ENCODE results near the gene PACRG. TPM values are rescaled to one million over a fixed set of nuclear protein-coding genes. Genes with fewer than 3 reads are reported as not detected.

PACRG gene
- total and polyA plus RNA-seq, 2 experiments from 2014 or later = 0.83 to 3.7 TPM

DNA sequence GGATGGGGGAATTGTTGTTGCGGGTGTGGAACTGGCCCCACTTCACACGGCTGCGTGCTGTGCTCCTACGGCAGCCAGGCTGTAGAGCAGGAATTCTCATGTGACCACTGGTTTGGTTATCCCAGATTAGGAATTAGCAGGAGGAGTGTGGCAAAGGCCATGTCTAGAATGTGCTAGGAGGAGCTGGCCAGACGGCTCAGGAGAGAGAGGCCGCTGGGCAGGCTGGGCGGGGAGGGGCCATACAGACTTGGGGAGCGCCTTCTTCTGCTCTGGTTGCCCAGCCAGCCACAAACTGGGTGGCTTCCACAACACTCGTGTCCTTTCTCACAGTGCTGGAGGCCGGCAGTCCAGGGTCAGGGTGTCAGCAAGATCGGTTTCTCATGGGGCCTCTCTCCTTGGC, 441.7 kb downstream of the PACRG start:
- Histone ChIP-seq H3K36me3 (no peaks in the 10 kb centered on the region), H3K9me3 (ENCODE audit: low read depth) (no peaks in the 10 kb centered on the region), H3K27me3 (no peaks in the 10 kb centered on the region), H3K4me1 (ENCODE audit: low read depth) (no peaks in the 10 kb centered on the region), H3K4me3 (no peak overlapping the region), H3K27ac (no peak overlapping the region)
- TF ChIP-seq, protein P1, sequence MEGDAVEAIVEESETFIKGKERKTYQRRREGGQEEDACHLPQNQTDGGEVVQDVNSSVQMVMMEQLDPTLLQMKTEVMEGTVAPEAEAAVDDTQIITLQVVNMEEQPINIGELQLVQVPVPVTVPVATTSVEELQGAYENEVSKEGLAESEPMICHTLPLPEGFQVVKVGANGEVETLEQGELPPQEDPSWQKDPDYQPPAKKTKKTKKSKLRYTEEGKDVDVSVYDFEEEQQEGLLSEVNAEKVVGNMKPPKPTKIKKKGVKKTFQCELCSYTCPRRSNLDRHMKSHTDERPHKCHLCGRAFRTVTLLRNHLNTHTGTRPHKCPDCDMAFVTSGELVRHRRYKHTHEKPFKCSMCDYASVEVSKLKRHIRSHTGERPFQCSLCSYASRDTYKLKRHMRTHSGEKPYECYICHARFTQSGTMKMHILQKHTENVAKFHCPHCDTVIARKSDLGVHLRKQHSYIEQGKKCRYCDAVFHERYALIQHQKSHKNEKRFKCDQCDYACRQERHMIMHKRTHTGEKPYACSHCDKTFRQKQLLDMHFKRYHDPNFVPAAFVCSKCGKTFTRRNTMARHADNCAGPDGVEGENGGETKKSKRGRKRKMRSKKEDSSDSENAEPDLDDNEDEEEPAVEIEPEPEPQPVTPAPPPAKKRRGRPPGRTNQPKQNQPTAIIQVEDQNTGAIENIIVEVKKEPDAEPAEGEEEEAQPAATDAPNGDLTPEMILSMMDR (IDR thresholded peaks at IDR 0.05; ENCODE audit: low read depth, low read length) = no peak
- no peak for DNase-seq (ENCODE audit: low read depth in 1 of 2, low spot score in 1 of 2)

DNA sequence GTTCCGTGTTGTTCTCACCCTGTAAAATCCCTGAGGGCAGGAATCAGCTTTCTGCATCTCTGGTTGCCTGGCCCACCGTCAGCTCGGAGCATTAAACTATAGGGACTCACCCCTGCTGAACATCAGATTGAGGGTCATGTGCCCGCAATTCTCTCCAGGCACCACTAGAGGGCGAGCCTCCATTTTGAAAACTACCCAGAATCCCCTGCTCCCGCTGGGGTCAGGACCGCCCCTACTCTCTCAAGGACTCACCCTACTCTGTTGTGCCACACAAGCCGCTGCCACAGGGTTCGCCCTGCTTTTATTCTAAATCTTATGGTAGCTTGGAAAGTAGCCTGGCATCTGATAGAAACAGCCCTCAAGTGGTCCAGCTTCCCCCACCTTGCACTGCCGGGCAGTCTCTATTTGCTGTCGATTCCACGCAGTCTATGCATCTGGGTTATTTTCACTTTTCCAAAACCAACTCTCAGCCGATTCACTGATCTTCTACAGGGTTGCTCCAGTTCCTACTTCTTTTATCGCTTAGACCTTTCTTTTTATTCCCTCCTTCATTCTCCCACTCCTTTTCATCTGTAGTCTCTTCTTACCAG, 442.6 kb downstream of the PACRG start:
- Histone ChIP-seq H3K36me3 (no peaks in the 10 kb centered on the region), H3K4me1 (ENCODE audit: low read depth) (no peaks in the 10 kb centered on the region), H3K27me3 (no peaks in the 10 kb centered on the region), H3K9me3 (ENCODE audit: low read depth) (no peaks in the 10 kb centered on the region), H3K27ac (no peak overlapping the region), H3K4me3 (no peak overlapping the region)
- TF ChIP-seq, protein P1 (IDR thresholded peaks at IDR 0.05; ENCODE audit: low read depth, low read length) = peak; percentile 64
- DNase-seq (ENCODE audit: low read depth in 1 of 2, low spot score in 1 of 2) = peak in 1 of 2 donors; percentile 19

- peaks cover 5% of the 10 kb centered on the region for H3K4me1 ChIP-seq (ENCODE audit: low read depth)
- H3K4me3 ChIP-seq = no peak overlapping the region
- no peak overlapping the region for H3K27ac ChIP-seq
- no peaks in the 10 kb centered on the region for H3K36me3 ChIP-seq
- no peaks in the 10 kb centered on the region for H3K9me3 ChIP-seq (ENCODE audit: low read depth)
- no peak for DNase-seq (ENCODE audit: low read depth in 1 of 2, low spot score in 1 of 2)
- TF ChIP-seq, protein P1 (IDR thresholded peaks at IDR 0.05; ENCODE audit: low read depth, low read length) = no peak
- H3K27me3 ChIP-seq = no peaks in the 10 kb centered on the region
Observed at GRCh38 chr6:163173741-163174140, 446.0 kb downstream of the PACRG start.

DNA sequence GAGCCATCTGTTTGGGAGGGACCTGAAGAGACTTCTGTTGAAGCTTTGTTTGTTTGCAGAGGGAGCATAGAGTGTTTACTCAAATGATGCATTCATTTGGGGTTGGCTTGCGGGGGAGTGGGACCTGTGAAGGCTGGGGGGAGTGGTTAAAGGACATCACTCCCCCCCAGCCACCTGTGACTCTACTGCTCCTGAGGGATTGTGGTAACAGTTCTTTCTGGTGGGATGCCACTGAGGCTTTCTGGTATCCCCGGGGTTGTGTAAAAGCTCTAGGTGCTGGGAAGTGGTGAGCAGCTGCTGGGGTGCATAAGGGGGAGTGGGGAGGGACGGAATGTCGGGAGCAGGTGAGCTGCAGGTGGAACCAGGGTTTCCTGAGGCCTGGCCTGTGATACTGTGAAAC, 447.5 kb downstream of the PACRG start:
- H3K4me3 ChIP-seq = no peak overlapping the region
- no peaks in the 10 kb centered on the region for H3K27me3 ChIP-seq
- peaks cover 5% of the 10 kb centered on the region for H3K4me1 ChIP-seq (ENCODE audit: low read depth)
- no peak overlapping the region for H3K27ac ChIP-seq
- TF ChIP-seq, protein P1 (IDR thresholded peaks at IDR 0.05; ENCODE audit: low read depth, low read length) = no peak
- DNase-seq (ENCODE audit: low read depth in 1 of 2, low spot score in 1 of 2) = no peak
- no peaks in the 10 kb centered on the region for H3K36me3 ChIP-seq
- no peaks in the 10 kb centered on the region for H3K9me3 ChIP-seq (ENCODE audit: low read depth)

DNA sequence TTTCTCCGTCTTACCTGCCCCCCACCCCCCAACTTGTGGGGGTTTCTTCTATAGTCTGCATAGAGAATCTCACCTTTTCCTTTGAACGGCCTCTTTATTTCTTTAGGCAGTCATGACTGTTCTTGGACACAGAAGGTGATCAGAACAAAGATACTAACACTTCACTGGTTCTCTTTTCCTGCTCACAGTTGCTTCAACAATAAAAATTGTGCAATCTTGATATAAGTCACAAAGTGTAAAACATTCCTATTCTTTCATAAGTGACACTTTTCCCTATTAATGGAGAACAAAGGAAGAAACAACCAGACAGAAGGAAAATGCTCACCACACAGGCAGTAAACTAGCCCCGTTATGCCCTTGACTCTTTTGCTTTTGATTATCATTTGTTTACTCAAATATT, 448.3 kb downstream of the PACRG start:
- H3K27me3 ChIP-seq = no peaks in the 10 kb centered on the region
- TF ChIP-seq, protein P1 (IDR thresholded peaks at IDR 0.05; ENCODE audit: low read depth, low read length) = no peak
- H3K36me3 ChIP-seq = no peaks in the 10 kb centered on the region
- H3K9me3 ChIP-seq (ENCODE audit: low read depth) = no peaks in the 10 kb centered on the region
- no peak overlapping the region for H3K27ac ChIP-seq
- no peak for DNase-seq (ENCODE audit: low read depth in 1 of 2, low spot score in 1 of 2)
- H3K4me3 ChIP-seq = no peak overlapping the region
- H3K4me1 ChIP-seq (ENCODE audit: low read depth) = peaks cover 5% of the 10 kb centered on the region

Measured in cardiac muscle cell (in vitro differentiated cells and primary cell).